HL-60/S4 treated with phorbol 12-myristate 13-acetate at 8.2 ng/mL for 4 days and 3 days (cell line): ENCODE measurements around the gene TNPO2.

Experiments used
- in situ Hi-C: fragments of 300-500 bp; cut with MboI; formaldehyde crosslinking; loops from 2 replicates; pipeline ENCODE4 v1.15.0; 2022; ENCODE audit warnings: low sequenced_read_pairs

Gene TNPO2

DNA sequence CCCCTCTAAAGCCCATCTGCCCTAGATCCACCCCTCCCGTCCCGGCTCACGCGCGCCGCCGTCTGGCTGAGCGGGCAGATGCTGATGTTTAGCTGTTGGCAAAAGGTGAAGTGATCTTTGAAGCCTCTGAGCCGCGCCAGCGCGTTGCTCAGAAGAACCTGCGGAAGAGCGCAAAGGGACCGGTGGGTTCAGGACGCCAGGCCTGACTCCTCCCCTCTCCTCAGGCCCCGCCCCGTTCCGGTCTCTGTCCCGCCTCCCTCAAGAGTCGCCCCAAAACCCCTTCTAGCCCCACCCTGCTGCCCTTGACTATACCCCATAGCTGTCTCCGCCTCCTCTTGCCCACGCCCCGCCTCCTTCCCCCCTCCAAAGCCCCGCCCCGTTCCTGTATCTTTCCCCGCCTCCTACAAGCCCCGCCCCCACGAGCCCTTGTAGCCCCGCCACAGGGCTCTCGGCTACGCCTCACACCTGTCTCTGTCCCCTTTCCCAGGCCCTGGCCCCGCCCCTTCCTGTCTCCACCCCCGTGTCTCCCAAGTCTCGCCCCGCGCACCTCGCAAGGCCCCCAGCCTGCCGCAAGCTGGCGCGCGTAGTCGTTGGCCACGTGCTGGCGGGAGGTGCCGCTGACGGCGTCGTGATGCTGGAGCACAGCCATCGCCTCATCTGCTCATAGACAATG, 66.7 kb downstream of the TNPO2 start:
- in situ Hi-C loops, result loop anchor here (25.0 kb wide), 1 partner anchor 1070 kb away; the partner anchor contains the start of genes ACP5 and ZNF627

GRCh38 chr19:12655546-12655945, 68.2 kb downstream of the TNPO2 start:
- in situ Hi-C loops, result loop anchor here (25.0 kb wide), 1 partner anchor 1068 kb away; the partner anchor contains the start of genes ACP5 and ZNF627

- in situ Hi-C loops, result loop anchor here (25.0 kb wide), 1 partner anchor 1065 kb away; the partner anchor contains the start of genes ACP5 and ZNF627
Observed at GRCh38 chr19:12652219-12652618, 71.5 kb downstream of the TNPO2 start.

DNA sequence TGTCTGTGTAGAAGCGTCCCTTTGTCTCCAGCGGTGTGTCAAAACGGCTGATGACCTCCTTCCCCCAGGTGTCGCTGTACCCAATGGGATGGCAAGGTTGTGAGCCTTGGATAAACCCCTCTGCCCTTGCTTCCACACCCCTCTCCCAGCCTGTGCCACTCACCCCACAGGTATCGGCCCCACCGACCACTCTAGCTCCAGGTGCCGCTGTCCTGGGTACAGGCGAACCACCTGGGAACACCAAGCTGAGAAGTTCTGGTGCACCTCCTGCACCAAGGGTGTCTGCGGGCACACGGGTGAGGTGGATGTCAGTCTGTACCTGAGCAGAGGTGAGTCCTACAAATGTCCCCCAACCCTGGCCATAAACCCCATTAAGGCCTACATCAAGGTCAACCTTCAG, 73.8 kb downstream of the TNPO2 start:
- in situ Hi-C loops, result loop anchor here (25.0 kb wide), 1 partner anchor 1063 kb away; the partner anchor contains the start of genes ACP5 and ZNF627
